ENCODE data around the gene PQBP1. TPM values are rescaled to one million over a fixed set of nuclear protein-coding genes. Genes with fewer than 3 reads are reported as not detected.

The PQBP1 gene
- total and polyA plus RNA-seq, 2 donors (not counting 1 experiment from before 2014, with no cell fraction given), result 41.1 to 57.0 TPM

GRCh38 chrX:48924270-48924669, 26.5 kb downstream of the PQBP1 start:
- no peak for DNase-seq (ENCODE audit: low read depth in 2 of 2)
- Histone ChIP-seq H2AFZ (ENCODE audit: low read length) (no peak overlapping the region), H3K36me3 (ENCODE audit: control insufficient read depth, insufficient read depth, low read length) (peaks cover 4% of the 10 kb centered on the region), H3K79me2 (ENCODE audit: control insufficient read depth, insufficient read depth, low read length) (no peaks in the 10 kb centered on the region), H3K27ac (ENCODE audit: insufficient read depth, low read length) (no peak overlapping the region), H3K4me2 (ENCODE audit: extremely low read depth, insufficient read depth, low read length) (no peak overlapping the region), H3K9me3 (ENCODE audit: control insufficient read depth, insufficient read depth, low read depth, low read length) (no peaks in the 10 kb centered on the region), H4K20me1 (ENCODE audit: control insufficient read depth, extremely low read depth, insufficient read depth, low read length) (no peaks in the 10 kb centered on the region), H3K4me3 (replicated peaks in 1 of 4; ENCODE audit: control extremely low read depth in 1 of 4, insufficient read depth in 1 of 4, low read depth in 3 of 4, low read length in 4 of 4) (no peak overlapping the region), H3K9ac (ENCODE audit: insufficient read depth, low read length) (no peak overlapping the region), H3K27me3 (ENCODE audit: control insufficient read depth, insufficient read depth, low read length) (no peaks in the 10 kb centered on the region), H3K4me1 (ENCODE audit: control insufficient read depth, extremely low read depth, insufficient read depth, low read length) (no peaks in the 10 kb centered on the region)
- no peak for TF ChIP-seq CTCF (conservative IDR thresholded peaks at IDR 0.05 in 1 of 2, IDR thresholded peaks at IDR 0.05 in 1 of 2; ENCODE audit: low read depth in 1 of 2, low read length in 2 of 2)
- no peak for TF ChIP-seq EZH2 (IDR thresholded peaks at IDR 0.05; ENCODE audit: low read length, missing control alignments)

GRCh38 chrX:48927123-48927522, 29.4 kb downstream of the PQBP1 start:
- Histone ChIP-seq H3K4me3 (replicated peaks in 1 of 4; ENCODE audit: control extremely low read depth in 1 of 4, insufficient read depth in 1 of 4, low read depth in 3 of 4, low read length in 4 of 4) (no peak overlapping the region), H3K9ac (ENCODE audit: insufficient read depth, low read length) (no peak overlapping the region), H3K9me3 (ENCODE audit: control insufficient read depth, insufficient read depth, low read depth, low read length) (no peaks in the 10 kb centered on the region), H2AFZ (ENCODE audit: low read length) (no peak overlapping the region), H3K36me3 (ENCODE audit: control insufficient read depth, insufficient read depth, low read length) (peaks cover 4% of the 10 kb centered on the region), H4K20me1 (ENCODE audit: control insufficient read depth, extremely low read depth, insufficient read depth, low read length) (no peaks in the 10 kb centered on the region), H3K79me2 (ENCODE audit: control insufficient read depth, insufficient read depth, low read length) (no peaks in the 10 kb centered on the region), H3K4me1 (ENCODE audit: control insufficient read depth, extremely low read depth, insufficient read depth, low read length) (no peaks in the 10 kb centered on the region), H3K27me3 (ENCODE audit: control insufficient read depth, insufficient read depth, low read length) (no peaks in the 10 kb centered on the region), H3K4me2 (ENCODE audit: extremely low read depth, insufficient read depth, low read length) (no peak overlapping the region), H3K27ac (ENCODE audit: insufficient read depth, low read length) (no peak overlapping the region)
- no peak for TF ChIP-seq CTCF (conservative IDR thresholded peaks at IDR 0.05 in 1 of 2, IDR thresholded peaks at IDR 0.05 in 1 of 2; ENCODE audit: low read depth in 1 of 2, low read length in 2 of 2)
- no peak for TF ChIP-seq EZH2 (IDR thresholded peaks at IDR 0.05; ENCODE audit: low read length, missing control alignments)
- DNase-seq (ENCODE audit: low read depth in 2 of 2), result no peak

GRCh38 chrX:48927736-48928382, 30.1 kb downstream of the PQBP1 start:
- Histone ChIP-seq H3K27me3 (ENCODE audit: control insufficient read depth, insufficient read depth, low read length) (no peaks in the 10 kb centered on the region), H3K36me3 (ENCODE audit: control insufficient read depth, insufficient read depth, low read length) (peaks cover 4% of the 10 kb centered on the region), H2AFZ (ENCODE audit: low read length) (no peak overlapping the region), H4K20me1 (ENCODE audit: control insufficient read depth, extremely low read depth, insufficient read depth, low read length) (no peaks in the 10 kb centered on the region), H3K4me1 (ENCODE audit: control insufficient read depth, extremely low read depth, insufficient read depth, low read length) (no peaks in the 10 kb centered on the region), H3K4me3 (replicated peaks in 1 of 4; ENCODE audit: control extremely low read depth in 1 of 4, insufficient read depth in 1 of 4, low read depth in 3 of 4, low read length in 4 of 4) (no peak overlapping the region), H3K9ac (ENCODE audit: insufficient read depth, low read length) (no peak overlapping the region), H3K79me2 (ENCODE audit: control insufficient read depth, insufficient read depth, low read length) (no peaks in the 10 kb centered on the region), H3K27ac (ENCODE audit: insufficient read depth, low read length) (no peak overlapping the region), H3K9me3 (ENCODE audit: control insufficient read depth, insufficient read depth, low read depth, low read length) (no peaks in the 10 kb centered on the region), H3K4me2 (ENCODE audit: extremely low read depth, insufficient read depth, low read length) (no peak overlapping the region)
- no peak for TF ChIP-seq EZH2 (IDR thresholded peaks at IDR 0.05; ENCODE audit: low read length, missing control alignments)
- TF ChIP-seq CTCF (conservative IDR thresholded peaks at IDR 0.05 in 1 of 2, IDR thresholded peaks at IDR 0.05 in 1 of 2; ENCODE audit: low read depth in 1 of 2, low read length in 2 of 2), result no peak
- no peak for DNase-seq (ENCODE audit: low read depth in 2 of 2)
